Neural cell (in vitro differentiated cells): ENCODE measurements around the gene PSMG3. TPM values are rescaled to one million over a fixed set of nuclear protein-coding genes. Genes with fewer than 3 reads are reported as not detected.

ENCODE experiments used
- H2AFZ ChIP-seq: fragments of 200-600, 300-800 bp; sonication (generic), shearing (Covaris generic); 2 replicates; pipeline ENCODE4 v1.6.0; 2014; ENCODE audit warnings: low read depth, mild to moderate bottlenecking, antibody characterized with exemption, low read length, moderate library complexity
- H3F3A ChIP-seq: fragments of 200-600 bp; shearing (Covaris generic); 2 replicates; pipeline ENCODE4 v1.6.1; 2016; ENCODE audit warnings: mild to moderate bottlenecking, moderate library complexity, mixed read lengths, antibody characterized with exemption, low read length; ENCODE audit not compliant: insufficient read depth, poor library complexity, severe bottlenecking
- H3K27ac ChIP-seq: fragments of 200-600, 300-800 bp; sonication (generic), shearing (Covaris generic); 2 replicates; pipeline ENCODE4 v1.5.1; 2014; ENCODE audit warnings: mild to moderate bottlenecking, low read length, moderate library complexity
- H3K27me3 ChIP-seq: fragments of 300-800, 200-600 bp; sonication (generic), shearing (Covaris generic); 2 replicates; pipeline ENCODE4 v1.6.0; 2014; ENCODE audit warnings: mild to moderate bottlenecking, low read depth, low read length, moderate library complexity; ENCODE audit not compliant: insufficient read depth
- H3K36me3 ChIP-seq: fragments of 300-800, 200-600 bp; sonication (generic), shearing (Covaris generic); 2 replicates; pipeline ENCODE4 v1.5.1; 2014; ENCODE audit warnings: mild to moderate bottlenecking, antibody characterized with exemption, low read length, moderate library complexity; ENCODE audit not compliant: insufficient read depth
- H3K4me2 ChIP-seq: fragments of 300-800, 200-600 bp; sonication (generic), shearing (Covaris generic); 2 replicates; pipeline ENCODE4 v1.6.0; 2014; ENCODE audit warnings: mild to moderate bottlenecking, low read length
- H3K4me3 ChIP-seq: fragments of 300-800, 200-600 bp; sonication (generic), shearing (Covaris generic); 2 replicates; pipeline ENCODE4 v1.5.1; 2014; ENCODE audit warnings: mild to moderate bottlenecking, low read length, moderate library complexity
- H3K79me2 ChIP-seq: fragments of 200-600 bp; shearing (Covaris generic); replicated peaks from 2 replicates; pipeline ENCODE4 v1.6.0; 2014; ENCODE audit warnings: mild to moderate bottlenecking, low read length, moderate library complexity; ENCODE audit not compliant: insufficient read depth
- H3K9ac ChIP-seq: fragments of 300-800, 200-600 bp; sonication (generic), shearing (Covaris generic); 2 replicates; pipeline ENCODE4 v1.6.1; 2016; ENCODE audit warnings: mild to moderate bottlenecking, low read length, mixed read lengths
- H3K9me2 ChIP-seq: fragments of 200-600 bp; shearing (Covaris generic); 2 replicates; pipeline ENCODE4 v1.6.1; 2016; ENCODE audit warnings: mild to moderate bottlenecking, low read length, mixed read lengths; ENCODE audit not compliant: insufficient read depth
- H3K9me3 ChIP-seq: fragments of 200-600, 300-800 bp; sonication (generic), shearing (Covaris generic); 2 replicates; pipeline ENCODE4 v1.6.1; 2016; ENCODE audit warnings: mild to moderate bottlenecking, mixed run types, low read length, moderate library complexity, mixed read lengths
- H4K20me1 ChIP-seq: fragments of 200-600 bp; shearing (Covaris generic); 2 replicates; pipeline ENCODE4 v1.6.1; 2016; ENCODE audit warnings: mild to moderate bottlenecking, mixed run types; ENCODE audit not compliant: insufficient read depth
- EP300 ChIP-seq: fragments of 450-650 bp; conservative IDR thresholded peaks from 2 replicates; pipeline ENCODE4 v1.6.1; 2014; ENCODE audit warnings: antibody characterized with exemption, mild to moderate bottlenecking, moderate library complexity; ENCODE audit not compliant: poor library complexity, severe bottlenecking
- EZH2 ChIP-seq: fragments of 200-600, 300-800 bp; shearing (Covaris generic), sonication (generic); IDR thresholded peaks from 2 replicates; pipeline ENCODE4 v1.6.1; 2014; ENCODE audit warnings: antibody characterized with exemption, low read length, borderline replicate concordance, mild to moderate bottlenecking; ENCODE audit not compliant: insufficient read depth, poor library complexity, severe bottlenecking
- MXI1 ChIP-seq: fragments of 450-650 bp; conservative IDR thresholded peaks from 2 replicates; pipeline ENCODE4 v1.6.1; 2014; ENCODE audit warnings: antibody characterized with exemption, mild to moderate bottlenecking; ENCODE audit not compliant: poor library complexity, severe bottlenecking
- POLR2AphosphoS5 ChIP-seq: IDR thresholded peaks from 2 replicates; pipeline ENCODE4 v1.6.1; 2012
- RAD21 ChIP-seq: fragments of 450-650 bp; conservative IDR thresholded peaks from 2 replicates; pipeline ENCODE4 v1.6.1; 2014; ENCODE audit warnings: antibody characterized with exemption, mild to moderate bottlenecking, moderate library complexity
- SMC3 ChIP-seq: fragments of 450-650 bp; conservative IDR thresholded peaks from 2 replicates; pipeline ENCODE4 v1.6.1; 2014; ENCODE audit warnings: antibody characterized with exemption, mild to moderate bottlenecking, moderate library complexity; ENCODE audit not compliant: poor library complexity
- TAF1 ChIP-seq: IDR thresholded peaks from 2 replicates; pipeline ENCODE4 v1.6.1; 2012; ENCODE audit warnings: low read depth
- polyA plus RNA-seq: library from polyadenylated mRNA; depleted of rRNA; stranded (reverse); fragments of >200 nt; gene quantifications from 2 replicates; pipeline ENCODE4 v1.2.3, GENCODE V29; 2014
- TF ChIP-seq, protein P1 (sequence below): IDR thresholded peaks from 2 replicates; pipeline ENCODE4 v1.6.1; 2012; ENCODE audit warnings: borderline replicate concordance
- TF ChIP-seq, protein P2 (sequence below): fragments of 450-650 bp; IDR thresholded peaks from 2 replicates; pipeline ENCODE4 v1.5.1; 2014; ENCODE audit warnings: antibody characterized with exemption, mild to moderate bottlenecking, moderate library complexity; ENCODE audit not compliant: poor library complexity, severe bottlenecking

PSMG3 gene
- polyA plus RNA-seq, 1 donor from 2014 or later = 50.6 TPM

DNA sequence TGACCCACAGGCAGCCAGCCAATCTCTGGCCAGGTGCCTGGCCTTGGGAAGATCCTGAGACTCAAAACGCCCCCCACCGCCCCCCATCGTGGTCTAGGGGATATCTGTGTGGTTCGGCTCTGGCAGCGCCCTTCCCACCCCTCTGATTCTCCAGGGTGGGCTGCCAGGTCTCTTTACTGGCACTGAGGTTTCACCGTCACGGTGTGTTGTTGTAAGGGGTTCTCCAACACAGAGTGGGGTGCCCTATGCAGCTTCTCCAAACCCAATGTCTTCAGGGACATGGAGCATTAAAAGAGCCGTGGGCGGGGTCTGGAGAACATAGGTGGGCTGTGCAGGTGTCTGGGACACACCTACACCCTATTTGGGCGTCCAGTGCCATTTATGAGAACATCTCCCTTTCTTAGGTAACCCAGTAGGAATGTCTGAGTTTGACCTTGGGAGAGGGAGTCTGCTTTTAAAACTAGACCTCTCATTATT lies 37.8 kb downstream of the PSMG3 start:
- H3K27ac ChIP-seq = no peak overlapping the region
- TF ChIP-seq EP300 = no peak
- no peak for TF ChIP-seq TAF1
- TF ChIP-seq, protein P1, sequence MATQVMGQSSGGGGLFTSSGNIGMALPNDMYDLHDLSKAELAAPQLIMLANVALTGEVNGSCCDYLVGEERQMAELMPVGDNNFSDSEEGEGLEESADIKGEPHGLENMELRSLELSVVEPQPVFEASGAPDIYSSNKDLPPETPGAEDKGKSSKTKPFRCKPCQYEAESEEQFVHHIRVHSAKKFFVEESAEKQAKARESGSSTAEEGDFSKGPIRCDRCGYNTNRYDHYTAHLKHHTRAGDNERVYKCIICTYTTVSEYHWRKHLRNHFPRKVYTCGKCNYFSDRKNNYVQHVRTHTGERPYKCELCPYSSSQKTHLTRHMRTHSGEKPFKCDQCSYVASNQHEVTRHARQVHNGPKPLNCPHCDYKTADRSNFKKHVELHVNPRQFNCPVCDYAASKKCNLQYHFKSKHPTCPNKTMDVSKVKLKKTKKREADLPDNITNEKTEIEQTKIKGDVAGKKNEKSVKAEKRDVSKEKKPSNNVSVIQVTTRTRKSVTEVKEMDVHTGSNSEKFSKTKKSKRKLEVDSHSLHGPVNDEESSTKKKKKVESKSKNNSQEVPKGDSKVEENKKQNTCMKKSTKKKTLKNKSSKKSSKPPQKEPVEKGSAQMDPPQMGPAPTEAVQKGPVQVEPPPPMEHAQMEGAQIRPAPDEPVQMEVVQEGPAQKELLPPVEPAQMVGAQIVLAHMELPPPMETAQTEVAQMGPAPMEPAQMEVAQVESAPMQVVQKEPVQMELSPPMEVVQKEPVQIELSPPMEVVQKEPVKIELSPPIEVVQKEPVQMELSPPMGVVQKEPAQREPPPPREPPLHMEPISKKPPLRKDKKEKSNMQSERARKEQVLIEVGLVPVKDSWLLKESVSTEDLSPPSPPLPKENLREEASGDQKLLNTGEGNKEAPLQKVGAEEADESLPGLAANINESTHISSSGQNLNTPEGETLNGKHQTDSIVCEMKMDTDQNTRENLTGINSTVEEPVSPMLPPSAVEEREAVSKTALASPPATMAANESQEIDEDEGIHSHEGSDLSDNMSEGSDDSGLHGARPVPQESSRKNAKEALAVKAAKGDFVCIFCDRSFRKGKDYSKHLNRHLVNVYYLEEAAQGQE = no peak
- TF ChIP-seq EZH2 = no peak
- no peak for TF ChIP-seq RAD21
- TF ChIP-seq, protein P2, sequence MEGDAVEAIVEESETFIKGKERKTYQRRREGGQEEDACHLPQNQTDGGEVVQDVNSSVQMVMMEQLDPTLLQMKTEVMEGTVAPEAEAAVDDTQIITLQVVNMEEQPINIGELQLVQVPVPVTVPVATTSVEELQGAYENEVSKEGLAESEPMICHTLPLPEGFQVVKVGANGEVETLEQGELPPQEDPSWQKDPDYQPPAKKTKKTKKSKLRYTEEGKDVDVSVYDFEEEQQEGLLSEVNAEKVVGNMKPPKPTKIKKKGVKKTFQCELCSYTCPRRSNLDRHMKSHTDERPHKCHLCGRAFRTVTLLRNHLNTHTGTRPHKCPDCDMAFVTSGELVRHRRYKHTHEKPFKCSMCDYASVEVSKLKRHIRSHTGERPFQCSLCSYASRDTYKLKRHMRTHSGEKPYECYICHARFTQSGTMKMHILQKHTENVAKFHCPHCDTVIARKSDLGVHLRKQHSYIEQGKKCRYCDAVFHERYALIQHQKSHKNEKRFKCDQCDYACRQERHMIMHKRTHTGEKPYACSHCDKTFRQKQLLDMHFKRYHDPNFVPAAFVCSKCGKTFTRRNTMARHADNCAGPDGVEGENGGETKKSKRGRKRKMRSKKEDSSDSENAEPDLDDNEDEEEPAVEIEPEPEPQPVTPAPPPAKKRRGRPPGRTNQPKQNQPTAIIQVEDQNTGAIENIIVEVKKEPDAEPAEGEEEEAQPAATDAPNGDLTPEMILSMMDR = no peak
- H3K9ac ChIP-seq = no peak overlapping the region
- no peak overlapping the region for H3K4me2 ChIP-seq
- H3K9me2 ChIP-seq = no peaks in the 10 kb centered on the region
- H3K79me2 ChIP-seq = no peaks in the 10 kb centered on the region
- H4K20me1 ChIP-seq = no peaks in the 10 kb centered on the region
- no peaks in the 10 kb centered on the region for H3K27me3 ChIP-seq
- no peaks in the 10 kb centered on the region for H3F3A ChIP-seq
- no peaks in the 10 kb centered on the region for H3K9me3 ChIP-seq
- no peak overlapping the region for H2AFZ ChIP-seq
- no peaks in the 10 kb centered on the region for H3K36me3 ChIP-seq
- peak overlapping the region; percentile 66 for H3K4me3 ChIP-seq

DNA sequence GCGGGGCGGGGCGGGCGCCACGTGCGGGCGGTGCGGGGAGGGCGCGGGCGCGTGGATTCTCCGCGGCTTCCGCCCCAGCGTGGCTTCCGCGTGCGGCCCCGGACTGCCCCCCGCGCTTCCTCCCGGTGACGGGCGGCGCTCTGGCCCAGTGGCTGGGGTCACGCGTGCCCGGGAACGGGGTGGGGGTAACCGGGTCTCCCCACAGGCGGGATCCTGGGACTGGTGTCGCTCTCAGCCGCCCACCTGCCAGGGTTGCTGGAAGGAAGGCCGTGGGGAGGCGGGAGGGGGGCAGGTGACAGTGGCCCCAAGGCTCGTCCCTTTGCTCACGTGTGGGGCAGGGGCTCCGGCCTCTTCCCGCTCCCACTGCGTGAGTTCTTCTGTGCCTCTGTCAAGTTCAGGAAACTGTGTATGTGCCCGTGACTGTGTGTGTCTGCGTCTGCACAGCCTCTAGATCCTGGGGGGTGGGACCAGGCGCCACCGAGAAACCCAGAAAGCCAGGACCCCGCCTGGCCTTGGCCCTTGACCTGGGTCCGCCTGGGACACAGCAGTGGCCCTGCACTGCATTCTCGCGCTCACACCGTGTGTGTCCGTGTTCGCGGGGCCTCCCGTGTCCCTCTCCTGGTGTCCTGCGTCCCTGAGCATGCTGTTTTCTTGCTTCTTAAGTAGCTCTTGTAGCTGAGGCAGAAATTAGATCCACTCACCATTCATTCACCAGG lies 38.4 kb downstream of the PSMG3 start:
- Histone ChIP-seq H2AFZ (no peak overlapping the region), H3K4me3 (peak overlapping the region; percentile 66), H3K9me2 (no peaks in the 10 kb centered on the region), H3K36me3 (no peaks in the 10 kb centered on the region), H4K20me1 (no peaks in the 10 kb centered on the region), H3F3A (no peaks in the 10 kb centered on the region), H3K79me2 (no peaks in the 10 kb centered on the region), H3K4me2 (no peak overlapping the region), H3K9ac (peak overlapping the region; percentile 42), H3K27ac (no peak overlapping the region), H3K9me3 (no peaks in the 10 kb centered on the region), H3K27me3 (no peaks in the 10 kb centered on the region)
- no peak for TF ChIP-seq SMC3
- TF ChIP-seq MXI1 = peak; percentile 53

DNA sequence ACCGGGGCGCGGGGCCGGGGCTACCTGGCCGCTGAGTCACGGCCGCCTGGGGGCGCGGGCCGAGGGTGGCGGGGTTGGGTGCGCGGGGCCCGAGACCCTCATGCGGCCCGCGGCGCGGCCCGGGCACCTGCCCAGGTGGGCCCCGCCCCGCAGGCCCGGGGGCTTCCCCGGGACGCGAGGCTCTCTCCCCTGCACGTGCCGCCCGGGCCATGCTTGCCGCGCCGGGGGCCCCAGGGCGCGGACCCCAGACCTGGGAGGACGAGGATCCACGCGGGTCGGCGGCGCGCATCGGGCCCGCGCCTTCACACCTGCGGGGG lies 38.9 kb downstream of the PSMG3 start:
- Histone ChIP-seq H3K27me3 (no peaks in the 10 kb centered on the region), H3K36me3 (no peaks in the 10 kb centered on the region), H3K9me2 (no peaks in the 10 kb centered on the region), H2AFZ (no peak overlapping the region), H3K4me3 (peak overlapping the region; percentile 66), H3K4me2 (no peak overlapping the region), H3K79me2 (no peaks in the 10 kb centered on the region), H3K9ac (peak overlapping the region; percentile 42), H3F3A (no peaks in the 10 kb centered on the region), H3K27ac (no peak overlapping the region), H4K20me1 (no peaks in the 10 kb centered on the region), H3K9me3 (no peaks in the 10 kb centered on the region)
- no peak for TF ChIP-seq TAF1
- TF ChIP-seq, protein P1 = no peak
- no peak for TF ChIP-seq SMC3
- no peak for TF ChIP-seq EP300
- no peak for TF ChIP-seq MXI1
- no peak for TF ChIP-seq EZH2
- no peak for TF ChIP-seq POLR2AphosphoS5
